ENCODE data around the gene ANKS1A.
"Not testable (repeated sequence)": the region's sequence is repeated elsewhere in the genome, so short reads cannot be mapped to it uniquely, and the experiment has no call there.

The ANKS1A gene

DNA sequence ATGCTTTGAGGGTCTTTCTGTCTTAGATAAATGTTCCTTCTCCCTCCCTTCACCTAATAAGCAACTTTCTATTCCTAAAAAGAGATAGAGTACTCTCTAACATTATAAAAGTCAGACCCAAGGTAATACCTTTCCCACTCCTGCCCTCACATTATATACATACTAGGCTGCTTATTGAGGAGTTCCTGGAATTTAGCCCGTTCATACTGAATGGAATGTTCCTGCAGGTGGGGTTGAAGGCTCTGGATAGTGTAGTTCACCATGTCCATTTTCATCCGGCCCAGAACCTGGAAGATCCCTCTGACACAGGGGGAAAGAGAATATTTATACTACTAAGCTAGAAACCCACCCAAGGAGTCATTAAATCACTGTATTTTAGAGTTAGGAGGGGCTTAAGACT is 231.7 kb downstream of the ANKS1A start:
- TF ChIP-seq CTCF (IDR thresholded peaks at IDR 0.05; ENCODE audit: low read depth, low read length) = no peak
- DNase-seq (ENCODE audit: extremely low read depth, low read depth) = no peak

DNA sequence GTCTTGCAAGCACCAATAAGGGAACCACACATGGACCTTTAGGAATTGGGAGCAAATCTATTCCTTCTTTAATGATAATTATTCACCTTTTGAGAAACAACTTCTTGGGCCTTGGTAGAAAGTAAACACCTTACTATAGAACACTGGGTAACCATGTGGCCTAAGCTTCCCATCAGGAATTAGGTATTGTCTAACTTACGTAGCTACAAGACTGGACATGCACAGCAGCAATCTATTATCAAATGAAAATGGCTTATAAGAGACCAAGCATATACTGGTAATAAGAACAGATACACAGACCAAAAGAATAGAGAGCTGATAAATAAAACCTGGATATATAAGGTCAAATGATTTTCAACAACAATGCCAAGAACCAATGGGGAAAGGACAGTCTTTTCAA is 235.3 kb downstream of the ANKS1A start:
- no peak for DNase-seq (ENCODE audit: extremely low read depth, low read depth)
- TF ChIP-seq CTCF (IDR thresholded peaks at IDR 0.05; ENCODE audit: low read depth, low read length) = no peak

DNA sequence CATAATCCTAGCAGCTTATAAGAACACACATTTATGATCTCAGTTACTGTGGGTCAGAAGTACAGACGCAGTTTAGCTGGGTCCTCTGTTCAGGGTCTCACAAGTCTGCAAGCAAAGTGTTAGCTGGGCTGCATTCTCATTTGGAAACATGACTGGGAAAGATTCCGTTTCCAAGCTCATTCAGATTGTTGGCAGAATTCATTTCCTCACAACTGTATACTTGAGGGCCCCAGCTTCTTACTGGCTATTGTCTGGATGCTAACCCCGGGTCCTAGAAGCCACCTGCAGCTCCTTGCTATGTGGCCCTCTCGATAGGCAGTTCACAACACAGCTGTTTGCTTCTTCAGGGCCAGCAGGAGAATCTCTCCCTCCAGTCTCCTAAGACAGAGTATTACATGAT is 239.0 kb downstream of the ANKS1A start:
- no peak for TF ChIP-seq CTCF (IDR thresholded peaks at IDR 0.05; ENCODE audit: low read depth, low read length)
- no peak for DNase-seq (ENCODE audit: extremely low read depth, low read depth)

DNA sequence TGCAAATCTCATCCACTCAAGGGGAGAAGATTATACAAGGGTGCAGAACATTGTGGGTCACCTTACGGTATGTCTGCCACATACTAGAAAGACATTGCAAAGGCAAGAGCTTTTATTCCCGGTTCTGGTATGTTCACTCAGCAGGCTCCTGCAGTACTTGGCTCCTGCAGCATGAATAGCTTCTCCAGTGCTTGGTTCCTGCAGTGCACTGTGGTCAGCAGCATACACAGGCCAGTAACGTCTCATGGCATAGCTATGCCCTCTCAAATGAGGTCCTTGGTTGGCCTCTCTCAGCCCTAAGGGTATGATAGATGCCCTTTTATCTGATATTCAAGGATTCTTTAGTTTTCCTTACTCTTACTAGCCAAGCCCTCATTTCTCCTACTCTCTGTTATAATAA is 239.4 kb downstream of the ANKS1A start:
- no peak for TF ChIP-seq CTCF (IDR thresholded peaks at IDR 0.05; ENCODE audit: low read depth, low read length)
- DNase-seq (ENCODE audit: extremely low read depth, low read depth) = no peak

DNA sequence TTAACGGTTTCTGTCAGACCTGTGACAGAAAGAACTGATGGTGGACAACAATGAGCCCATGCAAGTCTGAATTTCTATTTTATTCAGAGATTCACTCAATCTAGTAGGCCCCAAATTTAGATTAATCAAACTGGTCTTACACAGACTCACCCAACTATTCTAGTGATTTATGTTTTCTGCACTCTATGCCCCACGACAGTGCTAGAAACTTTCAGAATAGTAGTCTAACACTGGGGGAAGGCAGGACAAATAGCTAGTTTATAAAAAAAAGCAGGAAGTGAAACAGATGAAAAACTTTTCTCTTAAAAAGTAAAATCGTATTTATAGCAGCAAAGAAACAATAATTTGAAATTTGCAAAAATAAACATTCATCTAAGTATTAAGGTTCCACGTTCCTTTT is 247.1 kb downstream of the ANKS1A start:
- TF ChIP-seq CTCF (IDR thresholded peaks at IDR 0.05; ENCODE audit: low read depth, low read length) = no peak
- no peak for DNase-seq (ENCODE audit: extremely low read depth, low read depth)

DNA sequence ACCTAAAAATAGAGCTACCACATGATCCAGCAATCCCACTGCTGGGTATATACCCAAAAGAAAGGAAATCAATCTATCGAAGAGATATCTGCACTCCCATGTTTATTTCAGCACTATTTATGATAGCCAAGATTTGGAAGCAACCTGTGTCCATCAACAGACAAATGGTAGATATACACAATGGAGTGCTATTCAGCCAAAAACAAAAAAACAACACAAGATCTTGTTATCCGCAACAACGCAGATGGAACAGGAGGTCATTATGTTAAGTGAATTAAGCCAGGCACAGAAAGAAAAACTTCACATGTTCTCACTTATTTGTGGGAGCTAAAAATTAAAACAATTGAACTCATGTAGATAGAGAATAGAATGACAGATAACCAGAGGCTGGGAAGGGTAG is 249.1 kb downstream of the ANKS1A start:
- not testable (repeated sequence) for DNase-seq (ENCODE audit: extremely low read depth, low read depth)

- no peak for DNase-seq (ENCODE audit: extremely low read depth, low read depth)
- TF ChIP-seq CTCF (IDR thresholded peaks at IDR 0.05; ENCODE audit: low read depth, low read length) = no peak
These were observed 250.4 kb downstream of the ANKS1A start for GRCh38 chr6:35139470-35139869.

- peak; percentile 75 for TF ChIP-seq CTCF (IDR thresholded peaks at IDR 0.05; ENCODE audit: low read depth, low read length)
- peak; percentile 54 for DNase-seq (ENCODE audit: extremely low read depth, low read depth)
These were observed 251.0 kb downstream of the ANKS1A start for GRCh38 chr6:35139924-35140638.

Measured in AG09319 (cell line).